H1 (cell line): Measurements from ENCODE around the gene XDH.

Source experiments
- CEBPB ChIP-seq: IDR thresholded peaks from 2 replicates; pipeline ENCODE4 v1.6.1; 2012; ENCODE audit warnings: low read depth, low read length
- EP300 ChIP-seq, 2 experiments: IDR thresholded peaks; 1 replicate in 1 of 2; 2 replicates in 1 of 2; pipeline ENCODE4 v1.6.1; 2011 to 2012; ENCODE audit warnings: low read depth in 2 of 2, low read length in 2 of 2, mild to moderate bottlenecking in 2 of 2, borderline replicate concordance in 1 of 2, inconsistent platforms in 1 of 2, moderate library complexity in 1 of 2
- GABPA ChIP-seq: IDR thresholded peaks from 2 replicates; pipeline ENCODE4 v1.6.1; 2011; ENCODE audit warnings: mild to moderate bottlenecking, low read length, moderate library complexity, borderline replicate concordance; ENCODE audit not compliant: insufficient read depth
- NANOG ChIP-seq: IDR thresholded peaks from 2 replicates; pipeline ENCODE4 v1.6.1; 2011; ENCODE audit warnings: low read length, low read depth, mild to moderate bottlenecking, inconsistent platforms; ENCODE audit not compliant: insufficient read depth, poor library complexity, severe bottlenecking
- NRF1 ChIP-seq: IDR thresholded peaks from 2 replicates; pipeline ENCODE4 v1.6.1; 2011; ENCODE audit warnings: mild to moderate bottlenecking, low read depth, low read length, improper control_type of control experiment
- POLR2A ChIP-seq, 2 experiments: IDR thresholded peaks; 1 replicate in 1 of 2; 2 replicates in 1 of 2; pipeline ENCODE4 v1.6.1; 2011; ENCODE audit warnings: low read depth in 2 of 2, low read length in 2 of 2, mild to moderate bottlenecking in 2 of 2; ENCODE audit errors: control extremely low read depth in 1 of 2
- SIN3A ChIP-seq, 2 experiments: IDR thresholded peaks in 1 of 2; conservative IDR thresholded peaks in 1 of 2; 2 replicates each; pipeline ENCODE4 v1.6.1; 2011 to 2012; ENCODE audit warnings: low read length in 2 of 2, improper control_type of control experiment in 1 of 2, low read depth in 1 of 2, mild to moderate bottlenecking in 1 of 2
- TF ChIP-seq, protein P1 (sequence below), 3 experiments: IDR thresholded peaks; 1 replicate in 2 of 3; 2 replicates in 1 of 3; pipeline versions ENCODE4 v1.5.1 to v1.6.1; 2011; ENCODE audit warnings: low read length in 3 of 3, mild to moderate bottlenecking in 3 of 3, inconsistent platforms in 2 of 3, low read depth in 1 of 3, moderate library complexity in 1 of 3; ENCODE audit not compliant: insufficient read depth in 1 of 3; ENCODE audit errors: control extremely low read depth in 1 of 3

DNA sequence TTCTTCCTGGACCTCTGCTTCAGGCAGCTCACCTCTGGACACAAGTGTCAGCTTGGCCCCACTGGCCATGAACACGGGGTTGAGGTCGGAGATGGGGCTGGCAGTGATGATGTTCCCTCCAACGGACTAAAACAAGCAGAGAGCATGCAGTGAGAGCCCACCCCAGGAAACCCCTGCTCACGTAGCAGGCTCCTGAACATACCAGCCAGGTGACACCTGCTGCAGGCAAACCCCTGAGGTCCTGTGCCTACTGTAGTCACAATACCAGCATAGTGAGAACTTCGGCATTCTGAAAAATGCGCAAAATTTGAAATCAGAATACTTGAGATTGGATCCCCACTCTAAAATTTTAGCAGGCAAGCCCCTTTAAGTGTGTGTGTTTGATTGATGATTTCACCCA lies 32.9 kb downstream of the XDH start:
- TF ChIP-seq, protein P1, sequence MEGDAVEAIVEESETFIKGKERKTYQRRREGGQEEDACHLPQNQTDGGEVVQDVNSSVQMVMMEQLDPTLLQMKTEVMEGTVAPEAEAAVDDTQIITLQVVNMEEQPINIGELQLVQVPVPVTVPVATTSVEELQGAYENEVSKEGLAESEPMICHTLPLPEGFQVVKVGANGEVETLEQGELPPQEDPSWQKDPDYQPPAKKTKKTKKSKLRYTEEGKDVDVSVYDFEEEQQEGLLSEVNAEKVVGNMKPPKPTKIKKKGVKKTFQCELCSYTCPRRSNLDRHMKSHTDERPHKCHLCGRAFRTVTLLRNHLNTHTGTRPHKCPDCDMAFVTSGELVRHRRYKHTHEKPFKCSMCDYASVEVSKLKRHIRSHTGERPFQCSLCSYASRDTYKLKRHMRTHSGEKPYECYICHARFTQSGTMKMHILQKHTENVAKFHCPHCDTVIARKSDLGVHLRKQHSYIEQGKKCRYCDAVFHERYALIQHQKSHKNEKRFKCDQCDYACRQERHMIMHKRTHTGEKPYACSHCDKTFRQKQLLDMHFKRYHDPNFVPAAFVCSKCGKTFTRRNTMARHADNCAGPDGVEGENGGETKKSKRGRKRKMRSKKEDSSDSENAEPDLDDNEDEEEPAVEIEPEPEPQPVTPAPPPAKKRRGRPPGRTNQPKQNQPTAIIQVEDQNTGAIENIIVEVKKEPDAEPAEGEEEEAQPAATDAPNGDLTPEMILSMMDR (IDR thresholded peaks at IDR 0.05; ENCODE audit: control extremely low read depth in 1 of 3, insufficient read depth in 1 of 3, low read depth in 1 of 3, low read length in 3 of 3): no peak
- TF ChIP-seq NANOG (no peak), SIN3A (conservative IDR thresholded peaks at IDR 0.05 in 1 of 2, IDR thresholded peaks at IDR 0.05 in 1 of 2; ENCODE audit: low read depth in 1 of 2, low read length in 2 of 2) (no peak), GABPA (no peak), CEBPB (no peak), NRF1 (no peak), EP300 (IDR thresholded peaks at IDR 0.05; ENCODE audit: borderline replicate concordance in 1 of 2, low read depth in 2 of 2, low read length in 2 of 2) (no peak), POLR2A (IDR thresholded peaks at IDR 0.05; ENCODE audit: control extremely low read depth in 1 of 2, low read depth in 2 of 2, low read length in 2 of 2) (no peak)
